ENCODE measurements around the gene MRPL18. TPM values are rescaled to one million over a fixed set of nuclear protein-coding genes. Genes with fewer than 3 reads are reported as not detected.

The MRPL18 gene
- total RNA-seq, 1 donor from 2014 or later, result 64.6 TPM

DNA sequence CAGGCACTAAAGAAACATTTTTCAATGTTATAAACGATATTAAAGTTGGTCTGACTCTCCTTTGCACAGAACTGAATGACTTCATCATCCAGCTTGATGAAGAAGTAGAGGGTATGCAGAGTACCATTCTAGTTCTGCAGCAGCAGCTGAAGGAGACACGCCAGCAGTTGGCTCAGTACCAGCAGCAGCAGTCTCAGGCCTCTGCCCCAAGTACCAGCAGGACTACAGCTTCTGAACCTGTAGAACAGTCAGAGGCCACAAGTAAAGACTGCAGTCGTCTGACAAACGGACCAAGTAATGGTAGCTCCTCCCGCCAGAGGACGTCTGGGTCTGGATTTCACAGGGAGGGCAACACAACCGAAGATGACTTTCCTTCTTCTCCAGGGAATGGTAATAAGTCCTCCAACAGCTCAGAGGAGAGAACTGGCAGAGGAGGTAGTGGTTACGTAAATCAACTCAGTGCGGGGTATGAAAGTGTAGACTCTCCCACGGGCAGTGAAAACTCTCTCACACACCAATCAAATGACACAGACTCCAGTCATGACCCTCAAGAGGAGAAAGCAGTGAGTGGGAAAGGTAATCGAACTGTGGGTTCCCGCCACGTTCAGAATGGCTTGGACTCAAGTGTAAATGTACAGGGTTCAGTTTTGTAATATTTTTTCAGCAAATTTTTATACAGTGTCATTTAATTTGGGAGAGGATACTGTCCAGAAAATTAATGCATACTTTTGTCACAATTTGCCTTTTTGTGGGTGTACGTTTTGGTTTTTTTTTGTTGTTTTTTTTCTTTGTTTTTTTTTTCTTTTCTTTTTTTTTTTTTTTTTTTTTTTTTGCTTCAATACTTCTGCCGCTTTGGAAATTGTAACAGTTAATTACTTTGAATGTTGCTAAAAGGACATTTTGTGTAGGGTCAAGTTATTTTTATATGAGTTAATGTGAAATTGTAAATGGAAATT lies 35.0 kb upstream of the MRPL18 start:
- DNase-seq (ENCODE audit: low read depth), result no peak
- H3K27me3 Mint-ChIP-seq (ENCODE audit: low read depth, unreplicated experiment), result no peaks in the 10 kb centered on the region
- Histone ChIP-seq H3K4me1 (ENCODE audit: insufficient read depth, low read length) (peaks cover 19% of the 10 kb centered on the region), H3K9me3 (ENCODE audit: insufficient read depth, low read depth, low read length) (no peaks in the 10 kb centered on the region), H3K9ac (ENCODE audit: low read length) (no peak overlapping the region), H2AFZ (ENCODE audit: low read depth, low read length) (no peak overlapping the region), H3K27ac (ENCODE audit: low read depth, low read length) (no peak overlapping the region), H3K27me3 (ENCODE audit: insufficient read depth, low read length) (no peaks in the 10 kb centered on the region), H3K36me3 (ENCODE audit: insufficient read depth, low read length) (peaks cover 56% of the 10 kb centered on the region), H3K79me2 (ENCODE audit: insufficient read depth, low read length) (peaks cover 24% of the 10 kb centered on the region), H3K4me3 (ENCODE audit: insufficient read depth, low read depth, low read length) (no peak overlapping the region), H3K4me2 (ENCODE audit: low read length) (no peak overlapping the region), H4K20me1 (ENCODE audit: insufficient read depth, low read length) (peaks cover 25% of the 10 kb centered on the region)
- H3K4me1 Mint-ChIP-seq (ENCODE audit: low read depth, unreplicated experiment), result peaks cover 22% of the 10 kb centered on the region
- peak overlapping the region; percentile 28 for H3K27ac Mint-ChIP-seq (ENCODE audit: unreplicated experiment)
- peaks cover 17% of the 10 kb centered on the region for H3K36me3 Mint-ChIP-seq (ENCODE audit: low read depth, unreplicated experiment)
- H3K4me3 Mint-ChIP-seq (ENCODE audit: unreplicated experiment), result no peak overlapping the region
- no peaks in the 10 kb centered on the region for H3K9me3 Mint-ChIP-seq (ENCODE audit: unreplicated experiment)
- FAIRE-seq, result no peak
- TF ChIP-seq, protein P1, sequence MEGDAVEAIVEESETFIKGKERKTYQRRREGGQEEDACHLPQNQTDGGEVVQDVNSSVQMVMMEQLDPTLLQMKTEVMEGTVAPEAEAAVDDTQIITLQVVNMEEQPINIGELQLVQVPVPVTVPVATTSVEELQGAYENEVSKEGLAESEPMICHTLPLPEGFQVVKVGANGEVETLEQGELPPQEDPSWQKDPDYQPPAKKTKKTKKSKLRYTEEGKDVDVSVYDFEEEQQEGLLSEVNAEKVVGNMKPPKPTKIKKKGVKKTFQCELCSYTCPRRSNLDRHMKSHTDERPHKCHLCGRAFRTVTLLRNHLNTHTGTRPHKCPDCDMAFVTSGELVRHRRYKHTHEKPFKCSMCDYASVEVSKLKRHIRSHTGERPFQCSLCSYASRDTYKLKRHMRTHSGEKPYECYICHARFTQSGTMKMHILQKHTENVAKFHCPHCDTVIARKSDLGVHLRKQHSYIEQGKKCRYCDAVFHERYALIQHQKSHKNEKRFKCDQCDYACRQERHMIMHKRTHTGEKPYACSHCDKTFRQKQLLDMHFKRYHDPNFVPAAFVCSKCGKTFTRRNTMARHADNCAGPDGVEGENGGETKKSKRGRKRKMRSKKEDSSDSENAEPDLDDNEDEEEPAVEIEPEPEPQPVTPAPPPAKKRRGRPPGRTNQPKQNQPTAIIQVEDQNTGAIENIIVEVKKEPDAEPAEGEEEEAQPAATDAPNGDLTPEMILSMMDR (IDR thresholded peaks at IDR 0.05; ENCODE audit: insufficient read depth, low read depth, low read length), result no peak
- TF ChIP-seq EZH2 (IDR thresholded peaks at IDR 0.05; ENCODE audit: insufficient read depth, low read length), result no peak

DNA sequence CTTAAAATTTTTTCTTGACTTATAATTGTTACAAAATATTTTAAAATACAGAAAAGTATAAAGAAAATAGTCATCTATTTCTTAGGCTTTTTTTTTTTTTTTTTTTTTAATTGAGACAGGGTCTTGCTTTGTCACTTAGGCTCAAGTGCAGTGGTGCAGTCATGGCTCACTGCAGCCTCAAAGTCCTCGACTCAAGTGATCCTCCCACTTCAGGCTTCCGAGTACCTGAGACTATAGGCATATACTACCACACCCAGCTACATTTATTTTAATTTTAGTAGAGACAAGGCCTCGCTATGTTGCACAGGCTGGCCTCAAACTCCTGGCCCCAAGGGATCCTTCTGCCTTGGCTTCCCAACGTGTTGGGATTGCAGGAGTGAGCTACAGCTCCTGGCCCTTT lies 33.8 kb upstream of the MRPL18 start:
- TF ChIP-seq, protein P1 (IDR thresholded peaks at IDR 0.05; ENCODE audit: insufficient read depth, low read depth, low read length), result no peak
- TF ChIP-seq EZH2 (IDR thresholded peaks at IDR 0.05; ENCODE audit: insufficient read depth, low read length), result no peak
- FAIRE-seq (no peak), DNase-seq (ENCODE audit: low read depth) (no peak)
- Mint-ChIP-seq H3K4me3 (ENCODE audit: unreplicated experiment) (no peak overlapping the region), H3K27ac (ENCODE audit: unreplicated experiment) (peak overlapping the region; percentile 9), H3K36me3 (ENCODE audit: low read depth, unreplicated experiment) (peaks cover 20% of the 10 kb centered on the region), H3K4me1 (ENCODE audit: low read depth, unreplicated experiment) (peaks cover 33% of the 10 kb centered on the region), H3K27me3 (ENCODE audit: low read depth, unreplicated experiment) (no peaks in the 10 kb centered on the region), H3K9me3 (ENCODE audit: unreplicated experiment) (no peaks in the 10 kb centered on the region)
- Histone ChIP-seq H3K4me2 (ENCODE audit: low read length) (no peak overlapping the region), H3K4me1 (ENCODE audit: insufficient read depth, low read length) (peaks cover 32% of the 10 kb centered on the region), H3K27me3 (ENCODE audit: insufficient read depth, low read length) (no peaks in the 10 kb centered on the region), H3K36me3 (ENCODE audit: insufficient read depth, low read length) (peaks cover 53% of the 10 kb centered on the region), H3K79me2 (ENCODE audit: insufficient read depth, low read length) (peaks cover 17% of the 10 kb centered on the region), H3K4me3 (ENCODE audit: insufficient read depth, low read depth, low read length) (no peak overlapping the region), H3K27ac (ENCODE audit: low read depth, low read length) (no peak overlapping the region), H3K9ac (ENCODE audit: low read length) (no peak overlapping the region), H4K20me1 (ENCODE audit: insufficient read depth, low read length) (peaks cover 21% of the 10 kb centered on the region), H3K9me3 (ENCODE audit: insufficient read depth, low read depth, low read length) (no peaks in the 10 kb centered on the region), H2AFZ (ENCODE audit: low read depth, low read length) (no peak overlapping the region)

Measured in astrocyte (in vitro differentiated cells and primary cell).